Measurements from ENCODE around the gene TOLLIP.
"Not testable (repeated sequence)": the region's sequence is repeated elsewhere in the genome, so short reads cannot be mapped to it uniquely, and the experiment has no call there.

Gene TOLLIP

DNA sequence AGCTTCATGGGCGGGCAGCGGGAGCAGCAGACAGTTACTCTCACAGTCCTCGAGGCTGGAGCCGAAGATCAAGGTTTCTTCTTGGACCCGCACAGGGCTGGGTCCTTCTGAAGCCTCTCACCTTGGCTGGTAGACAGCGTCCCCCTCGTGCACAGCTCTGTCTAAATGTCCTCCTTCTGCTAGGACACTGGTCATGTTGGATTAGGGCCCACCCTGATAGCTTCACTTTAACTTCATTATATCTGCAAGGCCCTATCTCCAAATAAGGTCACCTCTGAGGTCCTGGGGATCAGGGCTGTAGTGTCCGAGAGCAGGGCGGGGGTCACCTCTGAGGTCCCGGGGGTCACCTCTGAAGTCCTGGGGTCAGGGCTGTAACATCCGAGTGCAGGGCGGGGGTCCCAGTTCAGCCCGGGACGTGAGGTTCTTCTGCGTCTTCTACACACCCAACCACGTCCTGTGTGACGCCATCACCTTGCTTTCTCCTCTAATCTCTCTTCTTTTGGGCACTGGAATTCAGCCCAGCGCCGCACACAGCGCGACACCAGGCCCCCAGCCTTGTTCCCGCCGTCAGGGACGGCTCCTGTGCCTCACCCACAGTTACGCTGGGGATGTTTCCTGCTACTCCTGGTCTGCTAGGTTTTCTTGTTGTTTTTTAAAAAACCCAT is 34.1 kb upstream of the TOLLIP start:
- no peak for DNase-seq

DNA sequence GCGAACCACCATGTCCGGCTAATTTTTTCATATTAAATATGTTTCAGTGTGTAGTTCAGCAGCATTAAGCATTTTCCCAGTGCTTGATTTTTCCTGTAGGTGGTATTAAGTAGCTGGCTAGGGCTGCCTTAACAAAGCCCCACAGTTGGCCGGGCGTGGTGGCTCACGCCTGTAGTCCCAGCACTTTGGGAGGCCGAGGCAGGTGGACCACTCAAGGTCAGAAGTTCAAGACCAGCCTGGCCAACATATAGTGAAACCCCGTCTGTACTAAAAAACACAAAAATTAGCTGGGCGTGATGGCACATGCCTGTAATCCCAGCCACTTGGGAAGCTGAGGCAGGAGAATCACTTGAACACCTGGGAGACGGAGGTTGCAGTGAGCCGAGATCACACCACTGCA is 33.5 kb upstream of the TOLLIP start:
- DNase-seq, result no peak

DNA sequence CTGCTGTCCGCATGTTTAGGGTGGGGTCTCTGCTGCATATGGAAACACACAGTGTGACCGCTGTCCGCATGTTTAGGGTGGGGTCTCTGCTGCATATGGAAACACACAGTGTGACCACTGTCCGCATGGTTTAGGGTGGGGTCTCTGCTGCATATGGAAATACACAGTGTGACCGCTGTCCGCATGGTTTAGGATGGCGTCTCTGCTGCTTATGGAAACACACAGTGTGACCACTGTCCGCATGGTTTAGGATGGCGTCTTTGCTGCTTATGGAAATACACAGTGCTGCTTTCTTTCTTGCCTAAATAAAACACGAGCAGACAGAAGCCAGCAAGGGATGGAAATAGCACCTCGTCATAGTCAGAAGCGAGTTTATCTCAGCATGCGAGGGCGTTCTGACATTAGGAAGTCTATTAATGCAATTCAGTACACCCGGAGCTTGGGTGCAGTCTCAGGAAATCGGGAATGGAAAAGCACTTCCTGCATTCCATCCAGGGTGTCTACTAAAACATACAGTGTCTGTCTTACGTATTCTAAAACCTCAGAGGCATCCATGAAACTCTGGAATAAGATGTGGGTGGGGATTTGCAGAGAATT is 32.6 kb upstream of the TOLLIP start:
- no peak for DNase-seq

DNA sequence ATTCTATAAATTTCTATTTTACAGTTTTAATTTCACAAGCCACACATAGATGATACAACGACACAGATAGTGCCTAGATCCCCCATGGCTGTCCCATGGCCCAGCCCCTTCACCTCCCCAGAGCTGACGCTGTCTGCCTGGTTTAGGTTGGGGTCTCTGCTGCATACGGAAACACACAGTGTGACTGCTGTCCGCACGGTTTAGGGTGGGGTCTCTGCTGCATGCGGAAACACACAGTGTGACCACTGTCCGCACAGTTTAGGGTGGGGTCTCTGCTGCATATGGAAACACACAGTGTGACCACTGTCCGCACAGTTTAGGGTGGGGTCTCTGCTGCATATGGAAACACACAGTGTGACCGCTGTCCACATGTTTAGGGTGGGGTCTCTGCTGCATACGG is 31.8 kb upstream of the TOLLIP start:
- not testable (repeated sequence) for DNase-seq

DNA sequence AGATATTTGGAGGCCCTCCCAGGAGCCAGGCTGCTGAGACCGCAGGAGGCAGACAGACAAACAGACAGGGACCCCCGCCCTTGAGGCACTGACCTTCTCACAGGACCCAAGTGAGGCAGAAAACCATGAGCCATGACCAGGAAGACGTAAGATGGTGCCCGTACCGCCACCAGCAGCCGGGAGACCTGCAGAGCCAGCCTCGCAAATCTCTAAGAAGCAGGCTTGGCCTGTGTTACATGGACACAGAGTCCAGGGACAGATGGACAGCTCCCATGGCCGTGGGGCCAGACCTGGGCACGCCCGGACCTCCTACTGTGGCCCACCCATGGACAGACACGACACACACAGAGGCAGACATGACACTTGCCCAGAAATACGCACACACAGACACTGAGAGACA is 30.7 kb upstream of the TOLLIP start:
- DNase-seq, result no peak

DNA sequence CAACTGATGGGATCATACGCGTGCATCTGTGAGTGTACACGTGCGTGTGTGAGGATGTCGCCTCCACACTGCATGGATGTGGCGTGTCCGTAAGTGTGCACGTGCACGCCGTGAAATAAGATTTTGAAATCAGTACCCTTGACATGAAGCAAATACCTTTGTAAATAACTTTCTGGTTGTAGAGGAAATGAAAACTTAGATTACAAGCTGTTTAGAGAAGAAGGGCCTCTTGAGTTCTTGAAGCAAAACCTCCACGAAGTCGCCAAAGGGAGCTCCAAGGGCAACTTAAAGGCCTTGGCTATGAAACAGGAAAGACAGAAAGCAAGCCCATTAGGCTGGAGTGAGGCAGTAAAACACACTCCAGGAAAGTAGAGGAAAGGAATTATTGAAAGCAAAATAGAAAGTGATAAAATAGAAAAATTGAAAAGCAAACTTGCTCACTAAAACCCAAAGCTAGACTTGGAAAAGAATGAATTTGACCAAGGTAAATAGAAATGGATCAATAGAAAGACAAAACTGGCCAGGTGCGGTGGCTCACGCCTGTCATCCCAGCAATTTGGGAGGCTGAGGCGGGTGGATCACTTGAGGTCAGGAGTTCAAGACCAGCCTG is 29.7 kb upstream of the TOLLIP start:
- DNase-seq, result no peak

DNA sequence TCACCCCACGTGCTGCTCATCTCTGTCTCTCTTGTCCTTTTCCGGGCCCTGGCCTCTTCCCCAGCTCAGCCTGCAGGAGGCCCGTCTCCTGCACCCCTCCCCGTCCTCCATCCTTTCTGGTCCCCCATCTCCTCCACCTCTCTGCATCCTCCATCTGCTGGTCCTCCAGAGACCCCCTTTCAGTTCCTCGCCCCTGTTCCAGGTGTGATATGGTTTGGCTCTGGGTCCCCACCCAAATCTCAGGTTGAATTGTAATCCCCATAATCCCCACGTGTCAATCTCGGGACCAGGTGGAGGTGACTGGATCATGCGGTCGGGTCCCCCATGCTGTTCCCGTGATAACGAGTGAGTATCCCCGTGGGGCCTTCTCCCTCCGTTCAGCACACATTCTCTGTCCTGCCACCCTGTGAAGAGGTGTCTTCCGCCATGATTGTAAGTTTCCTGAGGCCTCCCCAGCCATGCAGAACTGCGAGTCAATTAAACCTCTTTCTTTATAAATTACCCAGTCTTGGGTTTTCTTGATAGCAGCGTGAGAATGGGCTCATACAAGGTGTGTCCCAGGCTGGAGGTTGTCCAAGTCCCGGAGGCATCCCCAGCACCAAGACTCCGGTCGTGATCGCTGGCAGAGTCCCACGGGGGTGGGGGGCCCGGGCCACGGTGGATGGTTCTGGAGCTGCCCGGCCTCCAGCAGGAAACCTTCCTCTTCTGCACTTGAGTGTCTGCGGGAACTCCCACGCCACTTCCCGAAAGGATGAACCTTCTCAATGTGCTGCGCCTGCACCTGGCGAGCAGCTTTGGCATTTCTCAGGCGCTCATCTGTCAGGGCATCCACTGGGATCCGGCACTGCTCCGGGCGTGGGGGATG is 29.0 kb upstream of the TOLLIP start:
- DNase-seq, result no peak

DNA sequence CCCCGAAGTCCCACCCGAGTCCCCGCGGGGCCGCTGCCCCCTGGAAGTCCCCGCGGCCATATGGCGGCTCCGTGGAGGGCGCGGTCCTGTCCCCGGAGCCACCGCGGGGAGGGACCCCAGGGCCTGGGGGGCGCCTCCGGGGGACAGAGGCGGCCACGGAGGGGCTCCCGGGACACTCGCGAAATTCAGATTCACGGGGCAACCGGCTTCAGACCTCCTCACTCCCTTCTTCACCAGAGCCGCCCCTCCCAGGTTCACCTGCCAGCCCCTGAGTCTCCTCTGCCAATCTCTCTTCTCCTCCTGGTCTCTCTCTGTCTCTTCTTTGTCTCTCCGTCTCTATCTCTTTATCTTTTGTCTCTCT is 28.2 kb upstream of the TOLLIP start:
- DNase-seq, result no peak

DNA sequence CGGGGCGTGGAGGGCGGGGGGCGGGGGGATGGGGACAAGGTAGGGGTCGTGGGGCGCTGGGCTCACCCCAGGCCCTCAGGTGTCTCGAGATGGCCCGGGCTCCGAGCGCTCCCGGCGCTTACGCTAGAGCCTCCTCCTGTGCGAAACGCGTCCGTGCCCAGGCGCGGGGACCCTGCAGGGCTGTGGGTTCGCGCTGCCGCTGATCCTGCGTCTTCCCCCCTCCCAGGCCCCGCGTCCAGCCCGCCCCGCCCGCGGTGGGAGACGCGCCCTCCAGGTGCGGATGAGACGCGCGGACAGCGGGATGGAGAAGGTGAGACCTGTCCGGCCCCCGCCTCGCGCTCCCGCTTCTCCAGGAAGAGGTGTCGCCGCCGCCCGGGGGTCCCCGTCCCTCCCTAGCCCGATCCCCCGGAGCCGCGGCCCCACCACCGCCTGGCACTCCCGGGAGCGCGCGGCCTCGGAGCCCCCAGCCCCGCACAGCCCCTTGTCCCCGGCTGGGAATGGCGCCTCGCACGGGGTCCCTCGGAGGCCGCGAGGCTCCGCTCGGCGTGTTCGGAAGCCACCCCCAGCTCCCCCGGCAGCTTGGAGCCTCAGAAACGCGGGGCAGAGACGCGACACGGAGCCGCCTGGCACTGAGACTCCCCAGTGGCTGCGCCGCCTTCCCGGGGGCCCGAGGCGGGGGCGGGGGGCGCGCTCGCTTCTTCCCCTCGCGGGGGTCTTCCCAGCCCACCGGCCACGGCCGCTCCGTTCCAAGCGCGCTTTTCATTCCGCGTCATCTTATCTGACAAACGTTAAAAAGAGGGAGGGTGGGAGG is 27.6 kb upstream of the TOLLIP start:
- DNase-seq, result no peak

DNA sequence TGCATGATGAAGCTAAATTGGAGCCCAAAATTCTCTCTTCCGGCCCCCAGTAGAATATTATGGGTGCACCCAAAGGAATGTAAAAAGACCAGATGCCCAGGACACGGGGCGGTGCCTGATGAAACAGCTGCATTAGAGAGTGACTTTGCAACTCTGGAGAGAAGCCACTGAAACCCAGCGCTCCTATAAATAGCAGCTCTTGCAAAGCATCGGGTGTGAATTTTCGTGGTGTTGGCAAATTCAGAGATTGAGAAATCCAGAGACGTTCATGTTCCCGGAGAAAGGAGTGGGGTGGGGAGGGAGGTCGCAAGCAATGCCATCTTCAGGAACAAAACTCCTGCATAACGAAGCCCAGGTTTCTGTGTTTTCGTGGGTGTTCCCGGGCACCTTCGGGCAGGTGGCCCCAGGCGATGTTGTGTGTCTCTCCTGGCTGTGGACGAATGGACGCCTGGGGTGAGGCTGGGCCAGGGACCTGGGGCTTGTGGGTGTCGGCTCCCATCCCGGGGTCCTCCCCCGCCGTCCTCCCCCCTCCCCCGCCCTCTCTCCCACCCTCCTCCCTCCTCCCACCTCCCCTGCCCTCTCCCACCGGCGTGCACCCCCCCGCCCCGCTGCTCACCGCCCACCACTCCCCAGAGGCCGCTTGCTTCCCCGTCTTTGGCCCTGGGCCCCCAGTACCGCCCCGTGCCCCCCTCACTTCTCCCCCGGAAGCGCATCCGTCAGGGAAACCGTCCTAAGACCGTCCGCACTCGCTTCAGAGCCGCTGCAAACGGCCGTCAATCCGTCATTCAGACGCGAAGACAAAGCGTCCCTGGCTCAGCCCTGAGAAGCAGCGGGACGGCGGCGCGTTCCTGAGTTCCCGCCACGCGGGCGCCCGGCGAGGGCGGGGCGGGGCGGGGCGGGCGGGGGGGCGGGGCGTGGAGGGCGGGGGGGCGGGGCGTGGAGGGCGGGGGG is 26.7 kb upstream of the TOLLIP start:
- peak; percentile 64 for DNase-seq

DNA sequence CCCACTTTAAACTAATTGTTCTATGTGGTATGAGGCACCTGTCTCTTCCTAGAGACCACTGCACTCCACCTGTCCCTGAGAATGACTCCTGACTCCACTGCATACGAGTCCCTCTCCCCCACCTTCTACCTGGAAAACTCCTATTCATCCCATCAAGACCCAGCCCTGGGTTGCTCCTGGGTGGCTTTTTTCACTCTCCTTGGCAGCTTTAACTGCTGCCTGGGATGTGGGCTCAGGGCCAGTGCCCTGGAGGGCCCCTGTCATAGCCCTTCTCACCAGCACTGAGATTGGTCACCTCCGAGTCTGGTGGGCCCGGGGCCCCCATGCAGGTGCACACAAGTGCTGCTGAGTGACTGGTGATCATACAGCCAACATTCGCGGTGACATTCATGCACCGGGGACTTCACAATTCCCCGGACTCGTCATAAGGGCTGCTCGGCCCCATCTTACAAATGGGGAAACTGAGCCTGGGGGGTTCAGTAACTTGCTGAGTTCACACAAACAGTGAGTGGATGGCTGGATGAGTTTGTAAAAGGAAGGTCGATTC is 25.9 kb upstream of the TOLLIP start:
- no peak for DNase-seq

DNA sequence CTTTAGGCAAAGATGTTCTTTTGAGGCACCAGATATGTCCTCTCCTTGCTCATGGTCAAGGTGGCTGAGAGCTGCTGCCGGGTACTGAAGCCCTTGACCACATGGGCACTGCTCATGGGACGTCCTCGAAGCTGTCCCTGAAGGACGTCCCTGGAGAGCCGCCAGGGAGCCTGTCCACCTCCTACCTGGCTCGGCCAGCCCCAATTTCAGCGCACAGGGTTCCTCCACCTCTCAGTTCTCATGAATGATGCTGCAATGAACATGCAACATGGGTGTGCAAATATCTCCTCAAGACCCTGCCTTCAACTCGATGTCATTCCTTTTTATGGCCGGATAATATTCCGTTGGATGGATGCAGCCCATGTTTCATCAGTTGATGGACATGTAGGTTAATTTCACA is 24.4 kb upstream of the TOLLIP start:
- DNase-seq, result no peak

DNA sequence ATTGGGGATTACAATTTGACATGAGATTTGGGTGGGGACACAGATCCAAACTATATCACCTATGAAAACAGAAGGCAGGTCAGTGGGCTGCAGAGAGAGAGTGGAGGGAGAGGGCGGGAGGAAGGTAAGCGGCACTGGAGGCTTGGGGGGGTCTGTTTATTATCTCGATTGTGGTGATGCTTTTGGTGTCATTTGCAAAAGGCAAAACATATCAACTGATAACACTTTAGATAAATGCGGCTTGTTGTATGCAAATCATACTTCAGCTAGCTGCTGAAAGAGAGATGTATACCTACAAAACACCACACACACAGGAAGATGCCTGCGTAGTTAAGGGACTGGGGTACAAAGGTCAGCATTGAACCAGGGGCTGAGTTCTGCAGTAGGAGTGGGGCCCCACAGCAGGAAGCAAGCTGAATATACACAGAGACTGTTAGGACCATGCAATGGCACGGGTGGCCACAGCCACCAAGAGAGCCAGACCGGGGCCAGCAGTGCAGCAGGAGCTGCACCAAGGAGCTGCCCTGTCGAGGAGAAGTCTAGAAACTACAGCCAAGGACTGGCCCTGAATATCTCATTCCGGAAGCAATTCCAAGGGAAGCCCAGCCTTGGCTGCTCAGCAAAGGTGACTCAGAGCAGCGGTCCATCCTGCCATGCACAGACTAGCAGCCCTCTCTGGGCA is 23.8 kb upstream of the TOLLIP start:
- DNase-seq, result no peak

DNA sequence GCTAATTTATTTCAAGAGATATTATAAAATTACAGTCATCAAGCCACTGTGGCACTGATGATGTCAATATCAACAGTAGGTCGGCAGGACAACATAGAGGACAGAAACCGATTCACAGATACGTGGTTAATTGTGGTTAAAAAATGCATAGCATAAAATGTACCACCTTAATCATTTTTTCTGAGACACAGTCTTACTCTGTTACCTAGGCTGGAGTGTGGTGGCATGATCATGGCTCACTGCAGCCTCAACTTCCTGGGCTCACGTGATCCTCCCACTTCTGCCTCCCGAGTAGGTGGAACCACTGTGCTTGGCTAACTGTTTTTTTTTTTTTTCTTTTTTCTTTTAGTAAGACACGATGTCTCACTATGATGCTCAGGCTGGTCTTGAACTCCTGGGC is 21.0 kb upstream of the TOLLIP start:
- no peak for DNase-seq

DNA sequence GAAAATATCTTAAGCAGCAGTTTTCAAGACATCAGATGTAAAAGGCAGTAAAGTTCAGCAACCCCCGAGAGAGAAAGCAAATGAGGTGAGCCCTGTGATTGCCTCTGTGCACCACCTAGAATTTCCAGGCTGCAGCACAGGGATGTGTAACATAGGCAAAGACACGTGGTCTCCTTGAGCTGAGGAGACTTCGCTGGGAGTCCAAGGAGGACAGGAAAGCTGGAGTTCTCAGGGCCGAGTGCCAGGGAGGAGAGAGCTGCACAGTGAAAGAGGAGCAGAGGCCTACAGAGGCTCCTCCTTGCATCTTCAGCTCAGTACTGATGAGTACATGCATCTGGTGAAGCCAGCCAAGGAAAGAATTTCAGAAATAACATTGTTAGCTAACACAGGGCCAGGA is 17.6 kb upstream of the TOLLIP start:
- DNase-seq, result no peak

DNA sequence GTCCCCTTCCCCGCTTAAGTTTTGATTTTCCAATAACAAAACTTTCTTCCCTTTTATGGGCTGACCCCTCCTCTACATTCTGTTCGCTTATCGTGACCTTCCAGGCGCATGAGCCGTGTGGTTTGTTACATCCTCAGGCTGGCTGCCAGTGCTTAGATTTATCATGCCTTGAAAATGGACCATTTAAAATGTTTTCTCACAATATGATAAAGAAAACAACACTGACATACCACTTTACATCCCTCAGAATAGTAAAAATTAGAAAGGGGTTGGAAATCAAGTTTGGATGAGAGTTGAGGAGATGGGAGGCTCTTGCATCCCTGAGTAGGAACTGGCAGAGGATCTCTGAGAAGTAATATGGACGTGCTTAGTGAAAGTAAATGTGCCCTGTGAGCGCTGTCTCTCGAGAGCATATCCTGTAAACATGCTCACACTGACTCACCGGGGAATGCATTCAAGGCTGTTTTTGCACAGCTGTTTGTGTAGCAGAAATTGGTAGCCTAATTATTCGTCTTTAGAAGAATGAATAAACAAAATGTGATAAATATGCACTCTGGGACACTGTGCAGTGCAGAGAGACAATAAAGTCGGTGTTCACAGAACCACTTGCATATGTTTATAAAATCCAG is 17.1 kb upstream of the TOLLIP start:
- DNase-seq, result no peak

DNA sequence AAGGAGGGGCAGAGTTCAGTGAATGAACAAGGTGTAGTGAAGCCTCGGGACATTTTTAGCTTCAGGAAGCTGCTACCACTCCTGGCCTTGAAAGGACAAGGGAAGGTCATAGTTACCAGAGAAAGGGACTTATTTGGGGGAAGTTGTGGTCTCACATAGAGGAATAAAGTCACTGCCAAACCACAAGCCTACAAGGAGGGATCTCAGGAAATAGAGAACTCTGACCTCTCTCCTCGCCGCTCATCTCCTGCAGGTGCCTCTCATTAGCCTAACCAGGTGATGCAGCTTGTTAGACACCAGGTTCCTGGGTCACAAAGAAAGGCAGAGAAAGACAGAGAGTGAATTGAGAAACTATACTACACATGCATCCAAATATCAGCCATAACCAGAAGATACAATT is 14.3 kb upstream of the TOLLIP start:
- DNase-seq, result no peak

DNA sequence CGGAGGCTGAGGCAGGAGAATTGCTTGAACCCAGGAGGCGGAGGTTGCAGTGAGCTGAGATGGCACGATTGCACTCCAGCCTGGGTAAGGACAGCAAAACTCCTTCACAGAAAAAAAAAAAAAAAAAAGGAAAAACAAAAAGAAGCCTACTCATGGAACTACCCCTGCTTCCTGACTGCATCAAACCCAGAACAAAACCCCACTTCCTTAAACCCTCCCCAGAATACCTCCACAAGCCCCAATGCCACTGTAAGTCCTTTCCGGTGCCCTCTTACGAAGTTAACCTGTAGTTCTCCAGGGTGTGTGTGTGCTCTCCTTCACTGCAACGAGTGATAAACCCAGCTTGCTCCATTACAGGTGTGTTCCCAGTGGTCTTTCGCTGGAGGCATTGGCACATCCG is 8.6 kb upstream of the TOLLIP start:
- DNase-seq, result no peak

DNA sequence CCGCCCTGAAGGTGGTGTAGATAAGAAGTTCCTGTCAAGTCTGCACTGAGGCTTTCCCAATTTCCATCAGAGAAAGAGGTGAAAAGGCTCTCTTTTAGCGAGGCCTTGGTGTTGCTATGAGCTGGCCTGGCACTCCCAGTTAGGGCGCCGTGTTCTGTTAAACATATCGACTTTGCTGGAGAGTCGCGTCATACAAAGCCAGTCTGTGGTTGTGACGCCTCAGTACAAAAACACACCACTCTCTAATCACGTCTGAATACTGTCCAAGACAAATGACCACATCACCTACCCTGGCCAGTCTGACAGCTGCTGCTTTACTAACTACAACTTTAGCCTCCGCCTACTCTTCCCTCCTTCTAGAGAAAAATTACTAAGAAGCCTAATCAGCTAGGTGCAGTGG is 8.0 kb upstream of the TOLLIP start:
- DNase-seq, result no peak

DNA sequence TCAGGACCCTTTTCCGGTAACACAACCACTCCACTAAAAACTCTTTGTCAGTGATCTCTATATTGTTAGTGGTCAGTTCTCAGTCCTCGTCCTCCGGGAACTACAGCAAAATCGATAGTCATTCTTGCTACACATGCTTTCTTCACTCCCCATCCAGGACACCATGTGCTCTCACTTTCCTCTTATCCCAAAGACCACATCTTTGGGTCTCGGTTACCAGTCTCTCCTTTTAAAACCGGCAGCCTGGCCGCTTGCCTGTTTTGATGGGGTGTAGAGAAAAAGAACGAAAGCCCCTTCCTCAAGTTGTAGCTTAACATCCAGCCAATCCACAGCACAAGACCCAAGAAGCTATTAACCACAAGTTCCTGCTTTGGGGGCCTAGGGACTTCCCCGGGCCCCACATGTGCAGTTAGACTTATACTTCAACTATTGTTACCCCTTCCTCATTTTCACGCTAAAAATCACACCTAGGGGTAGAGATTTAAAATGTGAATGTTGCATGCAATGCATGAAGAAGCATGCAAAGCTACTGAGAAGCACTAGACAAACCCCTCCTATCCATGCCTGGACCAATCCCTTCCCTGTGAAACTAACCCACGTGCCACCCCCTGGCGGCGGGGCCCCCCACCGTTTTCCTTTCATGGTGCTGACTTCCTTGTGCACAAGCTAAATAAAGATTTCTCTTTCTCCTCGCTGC is 1.5 kb upstream of the TOLLIP start:
- no peak for DNase-seq
